Smooth muscle cell (in vitro differentiated cells): ENCODE results near the gene MESD. TPM values are rescaled to one million over a fixed set of nuclear protein-coding genes. Genes with fewer than 3 reads are reported as not detected.

Experiments
- DNase-seq: peaks from one replicate; lab custom pipeline; 2025; ENCODE audit not compliant: unreplicated experiment; lab: John Stamatoyannopoulos, UW
- H2AFZ ChIP-seq: fragments of 200-600 bp; sonication (generic); 2 replicates; pipeline ENCODE4 v1.6.0; 2016; ENCODE audit warnings: antibody characterized with exemption, low read depth, mild to moderate bottlenecking
- H3F3A ChIP-seq: fragments of 200-600 bp; sonication (generic); 2 replicates; pipeline ENCODE4 v1.6.0; 2017; ENCODE audit warnings: antibody characterized with exemption, low read depth
- H3K27ac ChIP-seq: fragments of 200-600 bp; sonication (generic); 2 replicates; pipeline ENCODE4 v1.5.1; 2016; ENCODE audit warnings: low read depth, mild to moderate bottlenecking
- H3K27me3 ChIP-seq: fragments of 200-600 bp; sonication (generic); 2 replicates; pipeline ENCODE4 v1.6.1; 2016; ENCODE audit warnings: low read depth, mild to moderate bottlenecking
- H3K36me3 ChIP-seq: fragments of 200-600 bp; sonication (generic); 2 replicates; pipeline ENCODE4 v1.5.1; 2016; ENCODE audit warnings: low read depth
- H3K4me1 ChIP-seq: fragments of 200-600 bp; sonication (generic); 2 replicates; pipeline ENCODE4 v1.5.1; 2016; ENCODE audit warnings: low read depth
- H3K4me2 ChIP-seq: fragments of 200-600 bp; sonication (generic); 2 replicates; pipeline ENCODE4 v1.6.0; 2016; ENCODE audit warnings: mild to moderate bottlenecking
- H3K4me3 ChIP-seq: fragments of 200-600 bp; sonication (generic); 2 replicates; pipeline ENCODE4 v1.5.1; 2016; ENCODE audit warnings: mild to moderate bottlenecking
- H3K79me2 ChIP-seq: fragments of 200-600 bp; sonication (generic); 2 replicates; pipeline ENCODE4 v1.6.0; 2016; ENCODE audit warnings: low read depth, mild to moderate bottlenecking
- H3K9ac ChIP-seq: fragments of 200-600 bp; sonication (generic); 2 replicates; pipeline ENCODE4 v1.6.0; 2016; ENCODE audit warnings: low read depth
- H3K9me3 ChIP-seq: fragments of 200-600 bp; sonication (generic); replicated peaks from 2 replicates; pipeline ENCODE4 v1.5.1; 2016; ENCODE audit warnings: low read depth
- H4K20me1 ChIP-seq: fragments of 200-600 bp; sonication (generic); 2 replicates; pipeline ENCODE4 v1.6.0; 2016; ENCODE audit warnings: low read depth
- WGBS: methylation state at CpG from one replicate; pipeline ENCODE4 v1.1.7; 2016; ENCODE audit warnings: low lambda C conversion rate; 5-methylcytosine and 5-hydroxymethylcytosine counted together
- polyA plus RNA-seq: library from polyadenylated mRNA; unstranded; fragments of >200 nt; fragmentation: Nextera tagmentation; extraction: Ambion mirVana; gene quantifications from 2 replicates; pipeline ENCODE4 v1.2.1, GENCODE V29; 2016
- total RNA-seq: library from RNA; depleted of rRNA; stranded (reverse); fragments of >200 nt; gene quantifications from 2 replicates; pipeline ENCODE4 v1.2.3, GENCODE V29; 2014
- TF ChIP-seq, protein P1 (sequence below): fragments of 200-600 bp; sonication (generic); IDR thresholded peaks from 2 replicates; pipeline ENCODE4 v1.5.1; 2017; ENCODE audit warnings: borderline replicate concordance, mild to moderate bottlenecking, antibody characterized with exemption; ENCODE audit not compliant: insufficient read depth, poor library complexity, severe bottlenecking

The MESD gene
- total and polyA plus RNA-seq, 2 experiments from 2014 or later: 20.1 to 41.4 TPM

DNA sequence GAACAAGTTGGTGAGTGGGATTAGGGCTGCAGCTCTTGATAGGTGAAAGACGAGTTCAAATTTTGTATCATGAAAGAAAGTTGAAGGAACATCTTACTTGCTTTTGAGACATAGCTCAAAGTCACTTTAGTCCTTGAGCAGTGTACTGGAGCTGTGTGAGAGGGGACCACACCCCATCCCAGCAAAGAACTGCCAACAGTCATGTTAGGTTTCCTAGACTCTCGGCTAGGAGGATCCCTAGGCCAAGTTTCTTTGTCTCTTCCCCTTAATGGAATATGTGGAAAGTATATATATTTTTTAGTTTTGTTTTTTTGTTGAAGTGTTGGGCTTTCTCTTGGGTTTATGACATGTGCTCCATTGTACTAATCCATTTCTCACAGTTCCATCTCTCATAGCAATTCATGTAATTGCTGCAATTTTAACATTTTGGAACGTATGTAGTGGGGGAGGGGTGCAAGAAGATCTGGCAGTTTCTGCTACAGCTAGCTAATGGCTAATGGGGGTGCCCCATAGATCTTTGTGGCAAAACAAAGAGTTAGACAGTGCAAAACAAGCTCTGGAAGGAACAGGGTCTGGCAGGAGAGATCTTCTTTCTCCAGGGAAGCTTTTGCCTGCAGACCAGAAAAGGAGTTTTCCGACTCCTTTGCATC, 36.2 kb upstream of the MESD start:
- Histone ChIP-seq H3K27me3 (no peaks in the 10 kb centered on the region), H4K20me1 (no peaks in the 10 kb centered on the region), H2AFZ (no peak overlapping the region), H3K9ac (no peak overlapping the region), H3K27ac (no peak overlapping the region), H3K4me3 (no peak overlapping the region), H3K4me1 (peaks cover 11% of the 10 kb centered on the region), H3K9me3 (no peaks in the 10 kb centered on the region), H3K36me3 (no peaks in the 10 kb centered on the region), H3F3A (no peaks in the 10 kb centered on the region), H3K79me2 (no peaks in the 10 kb centered on the region), H3K4me2 (no peak overlapping the region)
- DNase-seq: no peak
- TF ChIP-seq, protein P1, sequence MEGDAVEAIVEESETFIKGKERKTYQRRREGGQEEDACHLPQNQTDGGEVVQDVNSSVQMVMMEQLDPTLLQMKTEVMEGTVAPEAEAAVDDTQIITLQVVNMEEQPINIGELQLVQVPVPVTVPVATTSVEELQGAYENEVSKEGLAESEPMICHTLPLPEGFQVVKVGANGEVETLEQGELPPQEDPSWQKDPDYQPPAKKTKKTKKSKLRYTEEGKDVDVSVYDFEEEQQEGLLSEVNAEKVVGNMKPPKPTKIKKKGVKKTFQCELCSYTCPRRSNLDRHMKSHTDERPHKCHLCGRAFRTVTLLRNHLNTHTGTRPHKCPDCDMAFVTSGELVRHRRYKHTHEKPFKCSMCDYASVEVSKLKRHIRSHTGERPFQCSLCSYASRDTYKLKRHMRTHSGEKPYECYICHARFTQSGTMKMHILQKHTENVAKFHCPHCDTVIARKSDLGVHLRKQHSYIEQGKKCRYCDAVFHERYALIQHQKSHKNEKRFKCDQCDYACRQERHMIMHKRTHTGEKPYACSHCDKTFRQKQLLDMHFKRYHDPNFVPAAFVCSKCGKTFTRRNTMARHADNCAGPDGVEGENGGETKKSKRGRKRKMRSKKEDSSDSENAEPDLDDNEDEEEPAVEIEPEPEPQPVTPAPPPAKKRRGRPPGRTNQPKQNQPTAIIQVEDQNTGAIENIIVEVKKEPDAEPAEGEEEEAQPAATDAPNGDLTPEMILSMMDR: no peak
- WGBS: 93% methylated on average over 4 of the region's 4 CpGs

DNA sequence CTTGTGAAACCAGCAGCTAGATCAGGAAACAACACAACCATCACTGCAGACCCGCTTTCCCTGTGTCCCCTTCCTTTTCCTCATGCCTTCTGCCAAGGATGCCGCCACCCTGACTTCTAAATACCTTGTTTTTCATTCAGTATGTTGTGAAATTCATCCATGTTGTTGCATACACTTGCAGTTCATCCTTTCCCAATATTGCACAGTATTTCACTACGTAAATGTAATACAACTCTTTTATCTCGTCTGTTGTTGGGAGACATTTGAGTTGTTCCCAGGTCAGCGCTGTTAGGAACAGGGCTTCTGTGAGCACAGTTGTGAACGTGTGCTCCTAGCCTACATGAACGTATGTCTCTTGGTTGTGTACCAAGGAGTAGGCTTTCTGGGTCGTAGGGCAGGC, 35.3 kb upstream of the MESD start:
- Histone ChIP-seq H3K36me3 (no peaks in the 10 kb centered on the region), H3K79me2 (no peaks in the 10 kb centered on the region), H3K9ac (no peak overlapping the region), H2AFZ (peak overlapping the region; percentile 82), H3K4me2 (peak overlapping the region; percentile 55), H3K27me3 (no peaks in the 10 kb centered on the region), H3K9me3 (no peaks in the 10 kb centered on the region), H4K20me1 (no peaks in the 10 kb centered on the region), H3K27ac (no peak overlapping the region), H3K4me1 (peaks cover 11% of the 10 kb centered on the region), H3F3A (no peaks in the 10 kb centered on the region), H3K4me3 (no peak overlapping the region)
- TF ChIP-seq, protein P1: no peak
- 95% methylated on average over 8 of the region's 8 CpGs for WGBS
- no peak for DNase-seq

DNA sequence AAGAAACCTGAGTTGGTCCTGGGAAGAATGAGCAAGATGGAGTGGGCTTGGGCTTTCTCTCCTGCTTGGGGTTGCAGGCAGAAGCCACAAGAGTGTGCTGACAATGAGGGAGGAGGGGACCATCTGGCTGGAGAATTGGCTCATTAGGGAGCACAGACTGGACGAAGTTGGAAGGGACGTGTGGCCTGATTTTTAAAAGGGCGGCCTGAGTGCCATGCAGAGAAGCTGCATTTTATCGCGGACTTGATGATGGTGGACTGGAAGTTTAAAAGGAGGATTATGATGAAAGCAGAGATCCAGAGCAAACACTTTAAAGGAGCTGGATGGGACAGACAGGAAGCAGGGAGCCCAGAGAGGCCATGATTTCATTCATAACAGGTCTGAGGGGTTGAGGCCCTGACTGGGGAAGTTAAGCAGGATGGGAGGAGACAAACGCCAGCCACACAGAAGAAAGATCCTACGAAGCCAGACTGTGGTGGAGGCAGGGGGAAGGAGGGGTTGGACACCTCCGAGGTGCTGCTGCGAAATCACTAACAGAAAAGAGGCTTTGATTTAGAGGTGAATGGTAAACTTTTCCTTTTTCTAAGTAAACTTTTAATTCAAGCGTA, 34.8 kb upstream of the MESD start:
- Histone ChIP-seq H3K9me3 (no peaks in the 10 kb centered on the region), H3K79me2 (no peaks in the 10 kb centered on the region), H2AFZ (peak overlapping the region; percentile 82), H3K4me3 (no peak overlapping the region), H3K36me3 (no peaks in the 10 kb centered on the region), H4K20me1 (no peaks in the 10 kb centered on the region), H3K9ac (peak overlapping the region; percentile 43), H3K4me1 (peaks cover 11% of the 10 kb centered on the region), H3K27me3 (no peaks in the 10 kb centered on the region), H3K4me2 (peak overlapping the region; percentile 55), H3K27ac (peak overlapping the region; percentile 86), H3F3A (no peaks in the 10 kb centered on the region)
- TF ChIP-seq, protein P1: no peak
- 48% methylated on average over 10 of the region's 10 CpGs for WGBS
- DNase-seq: no peak
